Ishikawa (cell line): ENCODE data around the gene TAS2R60.

ENCODE experiments used
- CEBPB ChIP-seq: IDR thresholded peaks from 2 replicates; pipeline ENCODE4 v1.6.1; 2012
- CREB1 ChIP-seq: IDR thresholded peaks from 2 replicates; pipeline ENCODE4 v1.6.1; 2012; ENCODE audit warnings: low read depth
- EGR1 ChIP-seq: IDR thresholded peaks from 2 replicates; pipeline ENCODE4 v1.6.1; 2012
- EP300 ChIP-seq: IDR thresholded peaks from 2 replicates; pipeline ENCODE4 v1.6.1; 2012; ENCODE audit warnings: borderline replicate concordance
- FOXM1 ChIP-seq: IDR thresholded peaks from 2 replicates; pipeline ENCODE4 v1.6.1; 2012; ENCODE audit warnings: low read depth, borderline replicate concordance
- NFIC ChIP-seq: IDR thresholded peaks from 2 replicates; pipeline ENCODE4 v1.6.1; 2012
- RAD21 ChIP-seq: IDR thresholded peaks from 2 replicates; pipeline ENCODE4 v1.6.1; 2012; ENCODE audit warnings: low read depth
- TAF1 ChIP-seq: IDR thresholded peaks from 2 replicates; pipeline ENCODE4 v1.6.1; 2012; ENCODE audit warnings: low read depth, mild to moderate bottlenecking
- TCF12 ChIP-seq: IDR thresholded peaks from 2 replicates; pipeline ENCODE4 v1.6.1; 2012; ENCODE audit warnings: low read depth
- TEAD4 ChIP-seq: IDR thresholded peaks from 2 replicates; pipeline ENCODE4 v1.6.1; 2012
- YY1 ChIP-seq: IDR thresholded peaks from 2 replicates; pipeline ENCODE4 v1.6.1; 2012; ENCODE audit warnings: low read depth
- ZBTB7A ChIP-seq: IDR thresholded peaks from 2 replicates; pipeline ENCODE4 v1.6.1; 2012; ENCODE audit warnings: low read depth
- TF ChIP-seq, protein P1 (sequence below): IDR thresholded peaks from 2 replicates; pipeline ENCODE4 v1.6.1; 2012
- TF ChIP-seq, protein P2 (sequence below): IDR thresholded peaks from 2 replicates; pipeline ENCODE4 v1.6.1; 2012; ENCODE audit warnings: low read depth, mild to moderate bottlenecking
- TF ChIP-seq, protein P3 (sequence below): IDR thresholded peaks from 2 replicates; pipeline ENCODE4 v1.6.1; 2012

TAS2R60 gene

DNA sequence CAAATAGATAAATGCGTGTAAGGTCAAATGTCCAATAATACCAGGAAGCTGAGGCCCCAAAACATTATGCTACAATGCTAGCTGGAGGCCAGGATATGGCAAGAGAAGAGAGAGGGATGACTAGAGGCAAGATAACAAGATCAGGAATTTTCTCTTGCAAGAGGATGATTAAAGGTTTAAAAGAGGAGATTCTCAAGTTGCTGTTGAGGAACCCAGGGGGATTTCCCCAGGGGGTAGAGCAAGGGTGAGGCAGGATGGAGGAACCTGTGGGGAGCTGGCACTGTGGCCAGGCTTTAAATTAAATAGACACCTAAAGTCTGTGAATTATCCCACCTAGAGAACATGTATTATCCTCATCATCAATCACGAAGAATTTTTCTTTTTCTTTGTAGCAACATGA lies 3.4 kb upstream of the TAS2R60 start:
- TF ChIP-seq, protein P1, sequence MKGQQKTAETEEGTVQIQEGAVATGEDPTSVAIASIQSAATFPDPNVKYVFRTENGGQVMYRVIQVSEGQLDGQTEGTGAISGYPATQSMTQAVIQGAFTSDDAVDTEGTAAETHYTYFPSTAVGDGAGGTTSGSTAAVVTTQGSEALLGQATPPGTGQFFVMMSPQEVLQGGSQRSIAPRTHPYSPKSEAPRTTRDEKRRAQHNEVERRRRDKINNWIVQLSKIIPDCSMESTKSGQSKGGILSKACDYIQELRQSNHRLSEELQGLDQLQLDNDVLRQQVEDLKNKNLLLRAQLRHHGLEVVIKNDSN, result no peak

DNA sequence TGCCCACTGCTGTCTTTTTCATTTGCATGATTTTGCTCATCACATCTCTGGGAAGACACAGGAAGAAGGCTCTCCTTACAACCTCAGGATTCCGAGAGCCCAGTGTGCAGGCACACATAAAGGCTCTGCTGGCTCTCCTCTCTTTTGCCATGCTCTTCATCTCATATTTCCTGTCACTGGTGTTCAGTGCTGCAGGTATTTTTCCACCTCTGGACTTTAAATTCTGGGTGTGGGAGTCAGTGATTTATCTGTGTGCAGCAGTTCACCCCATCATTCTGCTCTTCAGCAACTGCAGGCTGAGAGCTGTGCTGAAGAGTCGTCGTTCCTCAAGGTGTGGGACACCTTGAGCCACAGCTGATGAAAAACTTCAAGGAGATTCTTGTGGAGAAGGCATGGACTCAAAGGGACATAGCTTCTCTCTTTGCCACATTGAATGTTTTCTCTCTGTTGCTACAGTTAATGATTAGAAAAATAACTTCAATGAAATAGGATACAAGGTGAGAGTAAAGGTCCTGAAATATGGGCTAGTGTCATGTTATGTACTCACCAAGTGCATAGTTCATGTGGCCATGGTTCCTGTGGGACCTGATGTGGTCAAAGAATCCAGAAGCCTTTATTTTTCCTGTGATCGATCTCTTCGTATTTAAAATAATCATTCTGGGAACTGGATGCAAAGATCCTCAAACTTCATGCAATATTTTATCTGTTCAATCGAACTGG lies 970 bp downstream of the TAS2R60 start:
- TF ChIP-seq TEAD4, result no peak
- no peak for TF ChIP-seq NFIC
- no peak for TF ChIP-seq CREB1
- TF ChIP-seq, protein P1, result no peak
- TF ChIP-seq, protein P2, sequence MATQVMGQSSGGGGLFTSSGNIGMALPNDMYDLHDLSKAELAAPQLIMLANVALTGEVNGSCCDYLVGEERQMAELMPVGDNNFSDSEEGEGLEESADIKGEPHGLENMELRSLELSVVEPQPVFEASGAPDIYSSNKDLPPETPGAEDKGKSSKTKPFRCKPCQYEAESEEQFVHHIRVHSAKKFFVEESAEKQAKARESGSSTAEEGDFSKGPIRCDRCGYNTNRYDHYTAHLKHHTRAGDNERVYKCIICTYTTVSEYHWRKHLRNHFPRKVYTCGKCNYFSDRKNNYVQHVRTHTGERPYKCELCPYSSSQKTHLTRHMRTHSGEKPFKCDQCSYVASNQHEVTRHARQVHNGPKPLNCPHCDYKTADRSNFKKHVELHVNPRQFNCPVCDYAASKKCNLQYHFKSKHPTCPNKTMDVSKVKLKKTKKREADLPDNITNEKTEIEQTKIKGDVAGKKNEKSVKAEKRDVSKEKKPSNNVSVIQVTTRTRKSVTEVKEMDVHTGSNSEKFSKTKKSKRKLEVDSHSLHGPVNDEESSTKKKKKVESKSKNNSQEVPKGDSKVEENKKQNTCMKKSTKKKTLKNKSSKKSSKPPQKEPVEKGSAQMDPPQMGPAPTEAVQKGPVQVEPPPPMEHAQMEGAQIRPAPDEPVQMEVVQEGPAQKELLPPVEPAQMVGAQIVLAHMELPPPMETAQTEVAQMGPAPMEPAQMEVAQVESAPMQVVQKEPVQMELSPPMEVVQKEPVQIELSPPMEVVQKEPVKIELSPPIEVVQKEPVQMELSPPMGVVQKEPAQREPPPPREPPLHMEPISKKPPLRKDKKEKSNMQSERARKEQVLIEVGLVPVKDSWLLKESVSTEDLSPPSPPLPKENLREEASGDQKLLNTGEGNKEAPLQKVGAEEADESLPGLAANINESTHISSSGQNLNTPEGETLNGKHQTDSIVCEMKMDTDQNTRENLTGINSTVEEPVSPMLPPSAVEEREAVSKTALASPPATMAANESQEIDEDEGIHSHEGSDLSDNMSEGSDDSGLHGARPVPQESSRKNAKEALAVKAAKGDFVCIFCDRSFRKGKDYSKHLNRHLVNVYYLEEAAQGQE, result no peak

DNA sequence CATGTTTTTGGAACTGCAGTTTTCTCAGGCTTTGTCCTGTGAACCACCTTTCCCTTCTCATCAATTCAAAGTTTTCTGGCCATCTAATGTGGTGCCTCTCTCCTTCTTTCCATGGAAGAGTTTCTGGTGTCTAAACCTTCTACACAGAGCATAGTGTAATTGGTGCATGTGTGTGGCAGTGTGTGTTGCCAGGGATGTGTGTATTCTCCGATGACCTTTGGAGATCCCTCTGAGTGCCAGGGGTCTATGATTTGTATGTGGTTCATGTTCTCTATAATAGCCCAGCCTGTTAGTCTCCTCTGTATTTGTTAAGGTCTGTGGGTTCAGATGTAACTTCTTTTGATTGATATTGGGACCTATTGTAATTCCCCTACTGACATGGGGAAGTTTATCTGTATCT lies 1.5 kb downstream of the TAS2R60 start:
- TF ChIP-seq, protein P2, result no peak
- no peak for TF ChIP-seq CREB1
- no peak for TF ChIP-seq CEBPB
- no peak for TF ChIP-seq TCF12
- no peak for TF ChIP-seq ZBTB7A
- TF ChIP-seq, protein P1, result no peak
- TF ChIP-seq FOXM1, result no peak
- no peak for TF ChIP-seq NFIC
- no peak for TF ChIP-seq EP300
- no peak for TF ChIP-seq EGR1
- no peak for TF ChIP-seq TAF1
- no peak for TF ChIP-seq YY1
- TF ChIP-seq, protein P3, sequence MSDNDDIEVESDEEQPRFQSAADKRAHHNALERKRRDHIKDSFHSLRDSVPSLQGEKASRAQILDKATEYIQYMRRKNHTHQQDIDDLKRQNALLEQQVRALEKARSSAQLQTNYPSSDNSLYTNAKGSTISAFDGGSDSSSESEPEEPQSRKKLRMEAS, result no peak
- TF ChIP-seq TEAD4, result no peak
- TF ChIP-seq RAD21, result no peak

DNA sequence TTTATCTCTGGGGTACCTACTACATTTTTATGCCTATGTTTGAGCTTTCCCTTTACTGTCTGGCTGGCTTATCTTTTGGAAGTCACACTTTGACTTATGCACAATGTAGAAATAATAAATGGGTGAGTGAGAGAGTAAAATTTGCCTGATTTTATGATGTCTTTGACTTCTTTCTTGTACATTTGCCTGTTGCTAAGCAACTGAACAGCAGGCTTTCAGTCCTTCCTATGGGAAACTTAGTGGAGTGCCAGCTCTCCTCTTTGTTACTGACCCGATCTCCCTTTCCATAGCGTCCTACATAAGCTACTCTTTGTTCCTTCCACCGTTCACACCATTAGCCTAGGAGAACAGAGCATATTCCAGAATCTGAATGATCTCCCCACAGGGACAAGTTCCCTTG lies 4.2 kb downstream of the TAS2R60 start:
- no peak for TF ChIP-seq CREB1
- TF ChIP-seq CEBPB, result no peak
- TF ChIP-seq, protein P2, result no peak
- no peak for TF ChIP-seq YY1
- TF ChIP-seq RAD21, result no peak
- TF ChIP-seq EP300, result no peak
- no peak for TF ChIP-seq FOXM1
- TF ChIP-seq, protein P1, result no peak
- TF ChIP-seq EGR1, result no peak

DNA sequence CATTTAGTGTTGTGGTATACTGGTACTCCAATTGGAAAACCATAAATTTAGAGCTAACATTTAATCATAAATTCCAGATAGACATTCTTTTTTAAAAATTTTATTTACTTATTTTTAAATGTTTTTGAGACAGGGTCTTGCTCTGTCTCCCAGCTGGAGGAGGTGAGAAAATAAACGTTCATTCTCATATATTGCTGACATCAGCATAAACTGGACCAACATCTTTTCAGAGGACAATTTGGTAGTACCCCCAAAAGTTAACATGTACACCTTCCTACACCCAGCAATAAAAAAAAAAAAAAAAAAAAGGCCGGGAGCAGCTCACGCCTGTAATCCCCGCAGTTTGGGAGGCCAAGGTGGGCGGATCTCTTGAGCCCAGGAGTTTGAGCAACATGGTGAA lies 5.2 kb downstream of the TAS2R60 start:
- TF ChIP-seq TCF12 (no peak), EP300 (no peak), YY1 (no peak), ZBTB7A (no peak), RAD21 (no peak), EGR1 (no peak), TAF1 (no peak), CEBPB (no peak), NFIC (no peak), CREB1 (no peak), FOXM1 (no peak), TEAD4 (no peak)
- TF ChIP-seq, protein P3, result no peak
- TF ChIP-seq, protein P1, result no peak
- TF ChIP-seq, protein P2, result no peak
